ENCODE results near the gene CYSTM1.

DNA sequence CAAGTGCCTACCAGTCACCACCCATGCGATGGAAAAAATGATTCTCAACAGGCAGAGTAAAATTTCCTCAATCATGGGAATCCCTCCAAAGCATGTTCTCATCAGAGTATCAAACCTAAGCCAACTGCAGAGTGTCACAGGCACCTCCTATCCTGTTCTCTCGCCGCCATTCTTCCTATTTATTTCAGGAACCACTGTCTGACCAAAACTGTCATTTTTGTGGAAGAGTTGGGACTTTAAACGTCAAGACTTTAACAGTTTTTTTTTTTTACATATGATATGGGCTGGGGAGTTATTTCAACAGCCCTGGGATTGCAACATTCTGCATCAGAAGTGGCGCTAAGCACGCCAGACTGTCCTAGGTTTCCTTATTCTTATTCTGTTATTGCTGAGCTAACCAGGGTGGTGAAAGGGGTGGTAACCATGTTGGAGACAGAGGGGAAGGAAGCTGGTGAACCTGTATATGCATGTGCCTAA lies 98.5 kb downstream of the CYSTM1 start:
- TF ChIP-seq POLR2AphosphoS5 (IDR thresholded peaks at IDR 0.05) (peak in 1 of 4 donors; percentile 19), POLR2A (IDR thresholded peaks at IDR 0.05) (no peak)
- TF ChIP-seq, protein P1, sequence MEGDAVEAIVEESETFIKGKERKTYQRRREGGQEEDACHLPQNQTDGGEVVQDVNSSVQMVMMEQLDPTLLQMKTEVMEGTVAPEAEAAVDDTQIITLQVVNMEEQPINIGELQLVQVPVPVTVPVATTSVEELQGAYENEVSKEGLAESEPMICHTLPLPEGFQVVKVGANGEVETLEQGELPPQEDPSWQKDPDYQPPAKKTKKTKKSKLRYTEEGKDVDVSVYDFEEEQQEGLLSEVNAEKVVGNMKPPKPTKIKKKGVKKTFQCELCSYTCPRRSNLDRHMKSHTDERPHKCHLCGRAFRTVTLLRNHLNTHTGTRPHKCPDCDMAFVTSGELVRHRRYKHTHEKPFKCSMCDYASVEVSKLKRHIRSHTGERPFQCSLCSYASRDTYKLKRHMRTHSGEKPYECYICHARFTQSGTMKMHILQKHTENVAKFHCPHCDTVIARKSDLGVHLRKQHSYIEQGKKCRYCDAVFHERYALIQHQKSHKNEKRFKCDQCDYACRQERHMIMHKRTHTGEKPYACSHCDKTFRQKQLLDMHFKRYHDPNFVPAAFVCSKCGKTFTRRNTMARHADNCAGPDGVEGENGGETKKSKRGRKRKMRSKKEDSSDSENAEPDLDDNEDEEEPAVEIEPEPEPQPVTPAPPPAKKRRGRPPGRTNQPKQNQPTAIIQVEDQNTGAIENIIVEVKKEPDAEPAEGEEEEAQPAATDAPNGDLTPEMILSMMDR (IDR thresholded peaks at IDR 0.05) = no peak

All from sigmoid colon (tissue), 4 donors.